GM18511 (cell line): ENCODE measurements around the gene TBC1D20.
A peak's percentile ranks its signal among the peaks of the same experiment; 100 is the strongest.
"Not testable (repeated sequence)": the region's sequence is repeated elsewhere in the genome, so short reads cannot be mapped to it uniquely, and the experiment has no call there.

Experiments used
- ATAC-seq: cut with Tn5 transposase; IDR thresholded peaks from one replicate; pipeline ENCODE4 v1.9.1; 2021; ENCODE audit warnings: mild to moderate bottlenecking, moderate library complexity; ENCODE audit not compliant: unreplicated experiment

TBC1D20 gene, protein sequence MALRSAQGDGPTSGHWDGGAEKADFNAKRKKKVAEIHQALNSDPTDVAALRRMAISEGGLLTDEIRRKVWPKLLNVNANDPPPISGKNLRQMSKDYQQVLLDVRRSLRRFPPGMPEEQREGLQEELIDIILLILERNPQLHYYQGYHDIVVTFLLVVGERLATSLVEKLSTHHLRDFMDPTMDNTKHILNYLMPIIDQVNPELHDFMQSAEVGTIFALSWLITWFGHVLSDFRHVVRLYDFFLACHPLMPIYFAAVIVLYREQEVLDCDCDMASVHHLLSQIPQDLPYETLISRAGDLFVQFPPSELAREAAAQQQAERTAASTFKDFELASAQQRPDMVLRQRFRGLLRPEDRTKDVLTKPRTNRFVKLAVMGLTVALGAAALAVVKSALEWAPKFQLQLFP

DNA sequence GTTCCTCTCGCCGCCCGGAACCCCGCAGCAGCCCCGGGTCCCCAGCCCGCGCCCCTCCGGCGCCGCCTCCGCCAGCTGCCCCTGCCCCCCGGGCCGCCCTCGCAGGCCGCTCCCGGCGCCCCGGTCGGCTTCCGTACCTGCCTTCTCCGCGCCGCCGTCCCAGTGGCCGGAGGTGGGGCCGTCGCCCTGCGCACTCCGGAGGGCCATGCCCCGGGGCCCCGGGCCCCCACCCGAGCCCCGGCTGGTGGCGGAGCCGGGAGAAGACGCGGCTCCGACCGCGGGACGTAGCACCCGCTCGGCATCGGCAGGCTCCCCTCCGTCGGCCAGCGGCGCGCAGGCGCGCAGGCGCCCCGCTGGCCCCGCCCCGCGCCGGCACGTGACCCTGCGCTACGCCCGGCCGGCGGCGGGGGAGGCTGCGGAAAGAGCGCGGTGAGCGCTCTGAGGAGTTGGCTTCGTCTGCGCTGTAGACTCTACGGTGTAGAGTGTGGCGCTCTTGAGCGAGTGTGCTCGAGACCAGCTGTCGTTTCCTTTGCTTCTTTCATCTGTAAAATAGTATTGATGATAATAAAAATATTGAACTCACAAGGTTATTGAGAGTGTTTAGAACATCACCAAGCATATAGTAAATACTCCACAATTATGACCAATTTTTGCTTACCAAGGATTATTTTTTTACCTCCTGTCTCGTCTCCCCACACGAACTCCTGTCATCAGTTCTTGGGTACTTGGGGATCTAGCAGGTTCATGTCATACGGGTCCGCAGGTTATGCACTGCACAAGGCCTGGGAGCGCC lies at the start of gene TBC1D20:
TSS of gene TBC1D20 (minus strand) at position 335 of the 793 bp plus-strand sequence. CDS start at position 207, 128 bp downstream.
- peak; percentile 94 for ATAC-seq

DNA sequence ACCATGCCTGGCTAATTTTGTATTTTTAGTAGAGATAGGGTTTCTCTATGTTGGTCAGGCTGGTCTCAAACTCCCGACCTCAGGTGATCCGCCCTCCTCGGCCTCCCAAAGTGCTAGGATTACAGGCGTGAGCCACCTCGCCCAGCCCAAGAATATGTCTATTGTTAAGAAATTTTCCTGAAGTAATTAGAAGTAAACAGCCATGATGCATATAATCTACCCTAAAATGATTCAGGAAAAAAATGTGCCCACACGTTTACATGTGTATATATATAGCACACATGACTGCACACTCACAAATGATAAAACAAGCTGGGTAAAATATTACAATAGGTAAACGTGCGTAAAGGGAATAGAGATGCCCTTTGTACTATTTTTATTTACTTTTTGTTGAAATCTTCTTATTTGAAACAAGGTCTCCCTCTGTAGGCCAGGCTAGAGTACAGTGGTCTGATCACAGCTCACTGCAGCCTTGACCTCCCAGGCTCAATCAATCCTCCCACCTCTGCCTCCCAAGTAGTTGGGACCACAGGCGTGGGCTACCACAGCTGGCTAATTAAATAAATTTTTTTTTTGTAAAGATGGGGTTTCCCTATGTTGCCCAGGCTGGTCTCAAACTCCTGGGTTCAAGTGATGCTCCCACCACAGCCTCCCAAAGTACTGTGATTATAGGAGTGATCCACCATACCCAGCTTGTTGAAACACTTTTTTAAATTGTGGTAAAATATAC lies 48.2 kb upstream of the TBC1D20 start:
- ATAC-seq, result not testable (repeated sequence)

DNA sequence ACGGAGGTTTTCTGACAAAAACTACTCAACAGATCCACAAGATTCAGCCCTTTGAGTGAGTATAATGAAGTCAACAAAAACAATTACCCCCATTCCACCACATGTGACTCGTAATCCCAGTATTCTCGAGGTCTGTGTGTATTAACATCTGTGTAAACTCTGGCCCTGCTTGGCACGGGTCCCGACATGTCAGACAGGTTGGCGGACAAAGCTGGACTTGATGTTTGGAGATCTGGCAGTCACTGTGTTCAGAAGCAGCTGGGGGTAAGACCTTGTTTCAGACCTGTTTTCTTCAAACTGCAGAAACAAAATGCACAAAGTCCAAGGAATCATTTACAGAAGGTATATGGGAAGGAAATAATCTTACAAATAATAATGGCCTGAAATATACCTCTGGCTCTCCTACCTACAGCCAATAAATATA lies 46.0 kb upstream of the TBC1D20 start:
- not testable (repeated sequence) for ATAC-seq

DNA sequence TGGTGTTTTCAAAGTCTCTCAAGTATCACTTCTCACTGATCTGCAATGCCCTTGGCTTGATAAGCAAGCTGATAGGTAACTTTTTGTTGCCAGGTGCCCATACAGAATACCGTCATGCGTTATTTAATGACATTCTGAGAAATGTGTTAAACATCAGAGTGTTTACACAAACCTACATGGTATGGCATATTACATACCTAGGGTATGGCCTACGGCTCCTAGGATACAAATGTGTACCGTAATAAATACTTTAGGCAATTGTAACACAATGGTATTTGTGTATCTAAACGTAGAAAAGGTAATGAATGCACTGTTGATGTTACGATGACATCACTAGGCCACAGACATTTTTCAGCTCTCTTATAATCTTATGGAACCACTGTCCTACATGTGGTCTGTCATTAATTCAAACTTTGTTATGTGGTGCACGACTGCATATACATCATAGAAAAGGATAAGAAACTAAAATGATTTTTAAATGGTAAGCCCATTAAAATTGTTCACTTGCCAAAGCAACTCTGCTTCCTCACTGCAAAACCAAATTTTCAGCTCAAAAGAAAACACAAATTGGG lies 45.5 kb upstream of the TBC1D20 start:
- no peak for ATAC-seq

DNA sequence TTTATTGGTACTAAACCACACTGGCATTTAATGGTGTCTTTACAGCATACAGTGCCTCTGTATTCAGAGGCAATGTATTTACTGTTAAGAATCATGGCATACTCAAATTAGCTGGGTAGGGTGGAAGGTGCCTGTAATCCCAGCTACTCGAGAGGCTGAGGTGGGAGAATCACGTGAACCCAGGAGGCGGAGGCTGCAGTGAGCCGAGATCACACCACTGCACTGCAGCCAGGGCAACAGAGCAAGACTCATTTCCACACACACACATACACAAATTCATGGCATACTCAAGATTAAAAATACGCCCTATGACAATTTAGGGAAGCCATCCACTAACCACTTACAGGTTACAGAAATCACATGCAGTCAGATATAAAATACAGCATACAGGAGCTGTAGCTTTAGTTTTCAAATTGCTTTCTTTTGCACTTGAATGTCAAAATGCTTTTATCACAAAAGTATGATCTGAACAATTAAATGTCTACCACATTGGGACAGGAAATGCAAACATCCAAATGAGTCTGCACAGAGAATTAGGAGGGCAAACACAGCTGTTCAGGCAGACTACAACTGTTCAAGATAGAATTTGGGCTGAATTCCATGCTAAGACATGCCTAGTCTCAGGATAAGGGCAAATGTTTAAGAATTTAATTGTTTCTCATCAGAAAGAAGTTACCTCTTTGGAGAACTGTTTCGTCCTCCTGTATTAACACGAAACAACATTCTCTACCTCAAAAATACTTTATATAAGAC lies 44.8 kb upstream of the TBC1D20 start:
- ATAC-seq, result no peak

DNA sequence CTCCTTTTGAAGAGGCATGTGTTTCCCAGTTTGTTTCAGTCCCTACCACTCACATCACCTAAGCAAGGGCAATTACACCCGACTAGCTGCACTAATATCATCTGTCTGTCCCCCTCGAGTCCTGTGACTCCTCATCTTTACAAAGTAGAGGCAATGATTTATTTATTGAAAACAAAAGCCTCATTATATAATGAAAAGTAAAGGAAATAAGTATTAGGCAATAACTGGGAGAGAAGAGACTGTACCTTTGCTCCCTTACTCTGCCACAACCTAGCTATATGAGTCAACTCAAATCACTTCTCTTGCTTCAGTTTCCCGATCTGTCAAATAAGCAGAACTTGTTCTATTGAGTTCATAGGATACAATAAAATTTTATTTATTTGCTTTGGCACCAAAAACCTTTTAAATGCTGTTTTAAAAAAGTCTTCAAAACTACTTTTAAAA lies 42.3 kb upstream of the TBC1D20 start:
- ATAC-seq, result no peak

DNA sequence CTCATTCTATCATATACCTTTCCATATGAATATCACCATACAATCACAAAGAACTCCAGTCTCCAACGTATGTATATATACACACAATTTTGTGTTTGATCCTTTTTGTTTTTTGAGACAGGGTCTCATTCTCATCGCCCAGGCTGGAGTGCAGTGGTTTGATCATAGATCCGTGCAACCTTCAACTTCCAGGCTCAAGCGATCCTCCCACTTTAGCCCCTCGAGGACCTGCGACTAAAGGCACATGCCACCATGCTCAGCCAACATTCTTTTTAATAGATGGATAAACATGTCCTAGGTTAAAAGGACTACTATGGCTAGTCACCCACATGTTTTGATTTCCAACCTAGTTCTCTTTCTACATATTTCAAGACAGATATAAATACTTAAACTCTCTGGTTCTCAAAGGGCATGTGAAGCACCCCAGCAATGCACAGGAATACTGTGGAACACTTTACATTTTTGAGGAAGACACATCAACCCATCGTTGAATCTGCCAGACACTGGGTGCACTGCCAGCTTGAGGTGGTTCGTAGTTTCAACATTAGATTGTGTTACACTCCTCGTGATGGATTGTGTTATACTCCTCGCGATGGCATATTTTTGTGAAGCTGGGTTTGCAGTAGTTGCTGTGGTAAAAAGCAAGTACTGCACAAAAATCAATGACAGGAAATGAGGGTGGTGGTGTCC lies 40.9 kb upstream of the TBC1D20 start:
- ATAC-seq, result no peak

DNA sequence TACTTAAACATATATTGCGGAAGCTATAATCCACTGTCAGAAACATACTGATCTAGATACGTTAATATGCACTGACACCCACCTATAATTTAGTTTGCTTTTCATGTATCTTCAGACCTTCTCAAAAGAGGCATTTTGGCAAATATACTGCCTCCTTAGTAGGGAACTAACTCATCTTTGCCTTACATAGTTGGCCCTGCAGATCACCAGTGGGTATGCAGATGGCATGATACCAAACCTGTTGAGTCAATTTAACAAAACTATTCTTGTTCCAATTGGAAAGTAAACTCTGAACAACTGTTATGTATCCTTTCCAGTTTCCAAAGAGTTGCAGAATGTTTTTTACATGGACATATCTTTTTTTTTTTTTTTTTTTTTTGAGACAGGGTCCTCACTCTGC lies 35.6 kb upstream of the TBC1D20 start:
- ATAC-seq, result no peak

DNA sequence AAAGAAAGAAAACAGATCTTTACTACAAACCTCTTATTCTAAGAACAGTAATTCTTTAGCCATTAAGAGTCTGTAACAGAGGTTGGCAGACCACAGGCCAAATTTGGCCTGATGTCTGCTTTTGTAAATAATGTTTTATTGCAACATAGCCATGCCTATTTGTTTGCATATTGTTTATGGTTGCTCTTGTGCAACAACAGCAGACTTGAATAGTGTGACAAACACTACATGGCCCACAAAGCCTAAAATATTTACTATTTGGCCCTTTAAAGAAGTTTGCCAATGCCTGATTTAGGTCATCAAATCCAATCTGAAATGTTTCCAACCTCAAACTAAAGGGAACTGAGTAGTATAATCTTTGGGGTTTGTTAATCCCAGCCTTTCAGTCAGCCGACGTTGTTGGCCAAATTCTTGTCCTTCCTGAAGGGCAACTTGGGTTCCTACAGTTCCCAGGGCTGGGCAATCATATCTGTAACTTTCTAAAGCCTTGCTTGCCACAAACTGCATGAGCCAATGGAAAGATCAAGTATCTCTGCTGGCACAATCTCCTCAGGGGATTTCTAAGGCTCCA lies 33.9 kb upstream of the TBC1D20 start:
- ATAC-seq, result no peak

DNA sequence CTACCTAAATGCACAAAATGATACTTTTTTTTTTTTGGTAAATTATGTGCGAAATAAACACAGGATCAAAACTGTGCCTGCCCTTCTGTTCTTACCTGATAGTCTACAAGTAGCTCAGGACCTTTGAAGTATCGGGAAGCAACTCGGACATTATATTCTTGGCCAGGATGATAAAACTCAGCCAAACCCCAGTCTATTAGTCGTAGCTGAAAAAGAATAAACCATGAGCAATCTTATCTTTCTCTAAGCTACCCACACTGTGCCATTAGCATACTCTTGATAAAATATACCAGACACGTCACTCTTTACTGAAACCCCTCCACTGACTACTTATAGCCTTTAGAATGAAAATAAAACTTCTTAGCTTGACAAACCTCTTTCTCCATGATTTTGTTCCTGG lies 29.8 kb upstream of the TBC1D20 start:
- no peak for ATAC-seq

DNA sequence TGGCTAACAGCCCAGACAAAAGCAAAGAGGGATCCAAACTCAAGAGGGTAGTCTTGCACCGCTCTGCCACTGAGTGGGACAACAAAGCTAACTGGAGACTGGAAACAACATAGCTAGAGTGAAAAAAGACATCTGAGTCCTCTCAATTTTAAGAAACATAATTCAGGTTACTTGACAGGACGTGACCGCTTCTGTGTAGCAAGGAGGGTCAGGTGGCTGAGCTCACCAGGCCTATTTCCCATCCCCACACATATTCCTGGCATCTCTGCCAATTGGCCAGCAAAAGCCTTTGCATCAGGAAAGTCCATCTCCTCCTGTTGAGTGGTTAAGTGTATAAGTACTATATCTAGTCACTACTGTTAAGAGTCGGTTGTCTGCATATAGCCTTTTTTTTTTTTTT lies 25.3 kb upstream of the TBC1D20 start:
- no peak for ATAC-seq

DNA sequence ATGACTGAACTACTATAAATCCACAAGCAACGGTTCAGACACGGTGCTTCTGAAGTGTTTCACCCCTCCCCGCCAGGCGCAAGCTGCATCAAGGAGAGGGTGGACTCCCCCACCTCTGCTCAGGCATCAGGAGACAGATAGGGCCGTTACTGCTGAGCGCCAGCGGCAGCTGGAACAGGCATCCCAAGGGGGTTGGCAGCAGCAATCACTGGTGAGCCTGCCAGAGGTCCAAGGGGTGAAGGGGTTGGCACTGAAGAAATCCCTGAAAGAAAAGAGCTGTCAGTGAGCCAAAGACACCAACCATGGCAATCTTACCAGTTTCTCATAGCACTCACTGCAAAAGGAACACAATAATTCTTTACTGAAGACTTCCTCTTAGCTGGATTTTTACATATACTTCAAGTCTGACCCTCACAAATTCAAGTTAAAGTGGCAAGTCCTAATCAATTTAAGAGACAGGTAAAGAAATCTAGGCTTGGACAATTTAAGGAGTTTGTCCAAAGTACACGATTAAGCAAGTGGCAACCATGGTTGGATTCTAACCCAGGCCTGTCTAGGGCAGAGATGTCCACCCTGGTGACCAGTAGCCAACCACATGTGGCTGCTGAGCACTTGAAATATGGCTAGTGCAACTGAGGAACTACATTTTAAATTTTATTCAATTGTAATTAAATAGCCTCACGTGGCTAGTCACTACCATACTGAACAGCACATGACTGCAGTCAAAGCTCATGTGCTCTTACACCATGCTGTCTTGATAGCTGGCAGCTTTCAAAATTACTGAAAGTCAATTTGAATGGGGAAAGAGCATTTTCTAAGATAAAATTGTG lies 21.7 kb upstream of the TBC1D20 start:
- ATAC-seq, result no peak

DNA sequence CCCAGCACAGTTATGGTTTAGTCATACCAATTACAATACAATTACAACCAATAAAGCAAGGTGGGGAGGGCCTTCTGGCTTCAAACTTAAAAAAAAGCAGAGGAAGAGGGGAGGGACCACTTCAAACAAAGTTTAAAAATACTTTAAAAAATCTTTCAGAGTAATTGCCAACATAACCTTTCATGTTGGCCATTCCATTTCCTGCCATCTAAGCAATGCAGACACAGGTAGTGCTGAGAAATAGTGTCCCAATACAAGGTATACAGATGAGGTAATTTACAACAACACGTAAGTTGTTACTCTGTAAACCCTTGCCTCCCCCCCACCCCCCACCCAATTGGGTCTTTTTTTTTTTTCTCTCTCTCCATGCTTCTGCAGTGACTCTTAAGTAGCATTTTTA lies 18.8 kb upstream of the TBC1D20 start:
- no peak for ATAC-seq

DNA sequence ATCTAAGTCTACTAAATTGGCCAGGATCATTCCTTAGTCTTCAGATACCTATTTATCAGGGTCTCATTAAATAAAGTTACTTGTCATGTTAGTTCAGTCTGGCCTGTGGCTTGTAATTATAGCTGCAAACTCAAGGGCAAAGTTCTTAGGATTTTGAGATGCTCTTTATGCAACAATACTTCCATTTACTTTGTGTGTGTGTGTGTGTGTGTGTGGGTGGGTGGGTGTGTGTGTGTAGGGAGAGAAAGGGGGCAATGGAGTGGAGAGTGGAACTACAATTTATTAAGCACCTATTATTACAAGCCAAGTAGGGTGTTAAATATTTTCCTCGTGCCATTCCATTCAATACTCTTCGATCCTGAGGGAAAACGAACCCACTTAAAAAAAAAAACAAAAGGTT lies 17.7 kb upstream of the TBC1D20 start:
- no peak for ATAC-seq

DNA sequence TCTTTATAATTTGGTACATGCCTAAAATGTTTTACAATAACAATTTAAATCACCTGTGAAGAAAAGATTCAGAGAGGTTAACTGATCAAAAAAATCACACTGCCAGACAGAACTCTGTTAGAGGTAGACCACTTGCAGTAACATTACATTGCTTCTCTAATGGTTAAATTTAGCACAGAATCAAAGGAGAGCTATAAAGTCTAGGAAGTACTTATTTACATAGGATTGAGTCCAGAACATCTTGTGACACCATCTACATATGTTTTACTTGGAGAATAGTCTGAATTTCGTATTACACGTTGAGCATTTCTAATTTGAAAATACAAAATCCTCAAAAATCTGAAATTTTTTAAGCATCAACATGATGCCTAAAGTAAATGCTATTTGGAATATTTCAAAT lies 17.2 kb upstream of the TBC1D20 start:
- ATAC-seq, result no peak

DNA sequence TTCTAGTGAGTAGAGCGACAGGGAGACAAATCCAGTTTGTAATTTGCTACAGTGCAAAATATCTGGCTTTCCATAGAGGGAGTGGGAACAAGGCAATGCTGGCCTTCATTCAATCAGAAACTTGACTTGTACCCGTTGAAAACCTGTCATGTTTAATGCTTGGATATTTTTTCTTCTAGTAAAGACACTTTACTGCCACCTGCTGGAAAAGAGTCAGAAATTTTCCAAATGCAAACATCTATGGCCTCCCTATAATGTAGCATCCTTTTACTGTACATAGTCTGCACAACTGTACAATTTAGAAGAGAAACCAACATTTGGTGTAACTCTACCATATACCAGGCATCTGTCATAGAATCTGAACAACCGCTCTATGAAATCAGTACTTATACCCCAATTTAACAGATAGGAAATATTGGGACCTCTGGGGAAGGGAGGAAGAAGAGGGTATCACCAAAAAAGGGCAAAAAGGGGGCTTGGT lies 16.7 kb upstream of the TBC1D20 start:
- ATAC-seq, result no peak

DNA sequence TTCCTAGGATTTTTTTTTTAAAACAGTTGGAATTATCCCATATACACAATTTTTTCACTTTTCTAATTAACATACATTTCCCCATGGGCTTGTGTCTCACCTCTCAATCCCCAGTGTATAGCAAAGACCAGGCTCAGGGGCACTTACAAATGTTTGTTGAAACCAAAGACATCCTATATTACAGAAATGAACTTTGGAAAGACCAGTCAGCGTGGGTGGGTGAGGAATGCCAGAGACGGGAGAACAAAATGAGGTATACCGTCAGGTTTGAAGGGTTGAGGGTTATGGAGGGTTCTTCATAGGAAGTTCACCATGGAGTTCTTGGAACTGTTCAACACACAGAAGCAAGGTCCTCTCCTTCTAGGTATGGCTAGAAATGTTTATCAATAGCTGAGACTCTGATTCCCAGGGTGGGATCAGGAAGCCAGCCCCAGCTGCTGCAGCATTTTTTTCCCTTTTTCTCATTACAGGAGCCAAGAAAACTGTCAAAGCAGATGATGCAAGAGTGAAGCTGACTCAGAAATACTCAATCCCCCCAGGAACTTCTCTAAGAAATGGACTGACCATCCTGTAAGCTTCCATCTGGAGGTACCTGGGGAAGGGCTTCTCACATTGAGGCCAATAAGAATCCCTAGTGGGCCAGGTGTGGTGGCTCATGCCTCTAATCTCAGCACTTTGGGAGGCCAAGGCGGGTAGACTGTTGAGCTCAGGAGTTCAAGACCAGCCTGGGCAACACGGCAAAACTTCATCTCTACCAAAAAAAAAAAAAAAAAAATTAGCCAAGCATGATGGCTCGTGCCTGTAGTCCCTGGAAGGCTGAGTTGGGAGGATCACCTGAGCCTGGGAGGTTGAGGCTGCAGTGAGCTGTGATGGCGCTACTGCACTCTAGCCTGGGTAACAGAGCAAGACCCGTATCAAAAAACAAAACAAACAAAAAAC lies 15.9 kb upstream of the TBC1D20 start:
- ATAC-seq, result no peak
